Measurements from ENCODE around the gene SNX8.

Gene SNX8

DNA sequence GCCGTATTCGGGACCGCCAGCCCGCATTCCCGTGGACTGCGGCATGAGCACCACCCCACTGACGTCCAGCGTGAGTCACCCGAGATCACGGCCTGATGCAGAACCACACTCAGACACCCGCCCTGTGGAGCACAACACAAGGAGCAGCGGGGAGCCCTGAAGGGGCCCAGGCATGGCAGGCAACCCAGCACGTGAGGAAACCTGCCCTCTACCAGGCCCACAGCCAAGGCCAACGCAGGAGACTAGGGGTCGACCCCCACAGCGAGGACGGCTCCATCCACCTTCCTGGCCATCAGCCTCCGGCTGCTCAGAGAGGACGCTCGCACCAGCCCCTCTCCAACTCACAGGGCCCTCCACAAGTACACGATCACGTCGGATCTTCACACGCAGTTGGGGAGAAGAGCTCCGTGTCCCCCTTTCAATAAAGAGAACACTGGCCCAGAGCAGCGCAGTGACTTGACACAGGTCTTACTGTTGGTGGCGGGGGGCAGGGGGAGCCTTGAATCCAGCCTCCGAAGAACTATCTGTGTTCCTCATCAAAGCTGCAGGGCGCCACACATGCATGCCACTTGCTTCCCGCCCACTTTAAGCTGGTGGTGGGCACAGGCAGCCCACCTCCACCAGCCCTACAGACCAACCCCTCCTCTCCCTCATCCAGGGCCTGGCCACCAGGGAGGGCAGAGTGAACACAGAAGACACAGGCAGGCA, 103.5 kb downstream of the SNX8 start:
- TF ChIP-seq, protein P1, sequence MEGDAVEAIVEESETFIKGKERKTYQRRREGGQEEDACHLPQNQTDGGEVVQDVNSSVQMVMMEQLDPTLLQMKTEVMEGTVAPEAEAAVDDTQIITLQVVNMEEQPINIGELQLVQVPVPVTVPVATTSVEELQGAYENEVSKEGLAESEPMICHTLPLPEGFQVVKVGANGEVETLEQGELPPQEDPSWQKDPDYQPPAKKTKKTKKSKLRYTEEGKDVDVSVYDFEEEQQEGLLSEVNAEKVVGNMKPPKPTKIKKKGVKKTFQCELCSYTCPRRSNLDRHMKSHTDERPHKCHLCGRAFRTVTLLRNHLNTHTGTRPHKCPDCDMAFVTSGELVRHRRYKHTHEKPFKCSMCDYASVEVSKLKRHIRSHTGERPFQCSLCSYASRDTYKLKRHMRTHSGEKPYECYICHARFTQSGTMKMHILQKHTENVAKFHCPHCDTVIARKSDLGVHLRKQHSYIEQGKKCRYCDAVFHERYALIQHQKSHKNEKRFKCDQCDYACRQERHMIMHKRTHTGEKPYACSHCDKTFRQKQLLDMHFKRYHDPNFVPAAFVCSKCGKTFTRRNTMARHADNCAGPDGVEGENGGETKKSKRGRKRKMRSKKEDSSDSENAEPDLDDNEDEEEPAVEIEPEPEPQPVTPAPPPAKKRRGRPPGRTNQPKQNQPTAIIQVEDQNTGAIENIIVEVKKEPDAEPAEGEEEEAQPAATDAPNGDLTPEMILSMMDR (IDR thresholded peaks at IDR 0.05; ENCODE audit: insufficient read depth, low read length, poor library complexity, severe bottlenecking), result no peak
- no peak for DNase-seq (ENCODE audit: extremely low read depth, insufficient read length)
- Histone ChIP-seq H3K27me3 (replicated peaks; ENCODE audit: control insufficient read depth, insufficient read depth, low read length) (no peaks in the 10 kb centered on the region), H3K4me3 (replicated peaks; ENCODE audit: low read depth, low read length) (no peak overlapping the region), H3K36me3 (ENCODE audit: control insufficient read depth, insufficient read depth, low read length) (peaks cover 53% of the 10 kb centered on the region)

GRCh38 chr7:2209961-2210323, 104.3 kb downstream of the SNX8 start:
- H3K27me3 ChIP-seq (replicated peaks; ENCODE audit: control insufficient read depth, insufficient read depth, low read length), result no peaks in the 10 kb centered on the region
- H3K4me3 ChIP-seq (replicated peaks; ENCODE audit: low read depth, low read length), result no peak overlapping the region
- peaks cover 48% of the 10 kb centered on the region for H3K36me3 ChIP-seq (ENCODE audit: control insufficient read depth, insufficient read depth, low read length)
- TF ChIP-seq, protein P1 (IDR thresholded peaks at IDR 0.05; ENCODE audit: insufficient read depth, low read length, poor library complexity, severe bottlenecking), result no peak
- DNase-seq (ENCODE audit: extremely low read depth, insufficient read length), result no peak

DNA sequence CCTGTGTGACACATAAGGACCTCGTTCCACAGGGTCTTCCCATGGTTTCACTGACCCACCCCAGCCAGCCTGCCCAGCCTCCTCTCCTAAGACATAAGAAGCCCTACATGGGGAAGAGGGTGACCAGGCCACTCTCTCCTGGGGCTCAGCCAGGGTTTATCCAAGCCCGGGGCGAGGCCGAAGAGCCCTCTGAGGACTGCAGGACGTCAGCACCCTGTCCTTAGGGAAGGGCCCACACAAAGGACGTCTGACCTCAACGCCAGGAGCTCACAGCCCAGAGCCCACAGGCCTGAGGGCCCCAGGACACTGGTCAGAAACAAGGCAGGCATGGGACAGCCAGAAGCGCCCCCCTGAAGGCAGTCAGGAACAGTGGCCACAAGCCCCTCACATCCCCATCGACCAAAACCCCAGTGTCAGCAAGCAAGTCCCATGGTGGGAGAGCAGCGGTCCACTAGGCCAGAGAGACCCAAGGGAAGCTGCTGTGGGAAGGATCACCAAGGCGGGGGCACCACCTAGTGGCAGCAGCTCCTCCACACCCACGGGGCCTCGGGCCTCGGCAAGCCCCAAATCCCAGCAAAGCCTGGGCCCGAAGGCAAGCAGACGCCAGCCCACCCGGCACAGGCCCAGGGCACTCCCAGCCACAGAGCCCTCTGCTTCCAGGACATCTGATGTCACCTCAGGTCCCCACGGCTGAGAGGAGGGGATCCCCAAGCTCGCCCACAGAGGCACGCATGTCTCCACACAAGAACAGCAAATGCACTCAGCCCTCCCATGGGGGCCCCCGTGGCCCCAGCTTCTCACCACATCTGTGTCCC, 104.9 kb downstream of the SNX8 start:
- DNase-seq (ENCODE audit: extremely low read depth, insufficient read length), result peak; percentile 70
- Histone ChIP-seq H3K36me3 (ENCODE audit: control insufficient read depth, insufficient read depth, low read length) (peaks cover 43% of the 10 kb centered on the region), H3K27me3 (replicated peaks; ENCODE audit: control insufficient read depth, insufficient read depth, low read length) (no peaks in the 10 kb centered on the region), H3K4me3 (replicated peaks; ENCODE audit: low read depth, low read length) (no peak overlapping the region)
- TF ChIP-seq, protein P1 (IDR thresholded peaks at IDR 0.05; ENCODE audit: insufficient read depth, low read length, poor library complexity, severe bottlenecking), result peak; percentile 87

- TF ChIP-seq, protein P1 (IDR thresholded peaks at IDR 0.05; ENCODE audit: insufficient read depth, low read length, poor library complexity, severe bottlenecking), result no peak
- DNase-seq (ENCODE audit: extremely low read depth, insufficient read length), result no peak
- Histone ChIP-seq H3K4me3 (replicated peaks; ENCODE audit: low read depth, low read length) (no peak overlapping the region), H3K36me3 (ENCODE audit: control insufficient read depth, insufficient read depth, low read length) (peaks cover 37% of the 10 kb centered on the region), H3K27me3 (replicated peaks; ENCODE audit: control insufficient read depth, insufficient read depth, low read length) (no peaks in the 10 kb centered on the region)
These were observed 105.5 kb downstream of the SNX8 start for GRCh38 chr7:2208712-2209111.

- DNase-seq (ENCODE audit: extremely low read depth, insufficient read length), result no peak
- Histone ChIP-seq H3K4me3 (replicated peaks; ENCODE audit: low read depth, low read length) (no peak overlapping the region), H3K27me3 (replicated peaks; ENCODE audit: control insufficient read depth, insufficient read depth, low read length) (no peaks in the 10 kb centered on the region), H3K36me3 (ENCODE audit: control insufficient read depth, insufficient read depth, low read length) (peaks cover 20% of the 10 kb centered on the region)
- TF ChIP-seq, protein P1 (IDR thresholded peaks at IDR 0.05; ENCODE audit: insufficient read depth, low read length, poor library complexity, severe bottlenecking), result no peak
These were observed 109.0 kb downstream of the SNX8 start for GRCh38 chr7:2205036-2205780.

Measured in GM06990 (cell line).